WI38 (cell line): ENCODE data around the gene RABGAP1.

Experiments
- H3K4me3 ChIP-seq: 2 replicates; pipeline ENCODE4 v1.5.1; 2011; ENCODE audit warnings: low read depth, mild to moderate bottlenecking, control low read depth, low read length
- TF ChIP-seq, protein P1 (sequence below): IDR thresholded peaks from 2 replicates; pipeline ENCODE4 v1.5.1; 2012; ENCODE audit warnings: low read depth, mild to moderate bottlenecking, control low read depth, low read length

Gene RABGAP1

GRCh38 chr9:122955961-122956360 lies 15.1 kb downstream of the RABGAP1 start:
- no peak overlapping the region for H3K4me3 ChIP-seq
- TF ChIP-seq, protein P1, sequence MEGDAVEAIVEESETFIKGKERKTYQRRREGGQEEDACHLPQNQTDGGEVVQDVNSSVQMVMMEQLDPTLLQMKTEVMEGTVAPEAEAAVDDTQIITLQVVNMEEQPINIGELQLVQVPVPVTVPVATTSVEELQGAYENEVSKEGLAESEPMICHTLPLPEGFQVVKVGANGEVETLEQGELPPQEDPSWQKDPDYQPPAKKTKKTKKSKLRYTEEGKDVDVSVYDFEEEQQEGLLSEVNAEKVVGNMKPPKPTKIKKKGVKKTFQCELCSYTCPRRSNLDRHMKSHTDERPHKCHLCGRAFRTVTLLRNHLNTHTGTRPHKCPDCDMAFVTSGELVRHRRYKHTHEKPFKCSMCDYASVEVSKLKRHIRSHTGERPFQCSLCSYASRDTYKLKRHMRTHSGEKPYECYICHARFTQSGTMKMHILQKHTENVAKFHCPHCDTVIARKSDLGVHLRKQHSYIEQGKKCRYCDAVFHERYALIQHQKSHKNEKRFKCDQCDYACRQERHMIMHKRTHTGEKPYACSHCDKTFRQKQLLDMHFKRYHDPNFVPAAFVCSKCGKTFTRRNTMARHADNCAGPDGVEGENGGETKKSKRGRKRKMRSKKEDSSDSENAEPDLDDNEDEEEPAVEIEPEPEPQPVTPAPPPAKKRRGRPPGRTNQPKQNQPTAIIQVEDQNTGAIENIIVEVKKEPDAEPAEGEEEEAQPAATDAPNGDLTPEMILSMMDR = no peak

DNA sequence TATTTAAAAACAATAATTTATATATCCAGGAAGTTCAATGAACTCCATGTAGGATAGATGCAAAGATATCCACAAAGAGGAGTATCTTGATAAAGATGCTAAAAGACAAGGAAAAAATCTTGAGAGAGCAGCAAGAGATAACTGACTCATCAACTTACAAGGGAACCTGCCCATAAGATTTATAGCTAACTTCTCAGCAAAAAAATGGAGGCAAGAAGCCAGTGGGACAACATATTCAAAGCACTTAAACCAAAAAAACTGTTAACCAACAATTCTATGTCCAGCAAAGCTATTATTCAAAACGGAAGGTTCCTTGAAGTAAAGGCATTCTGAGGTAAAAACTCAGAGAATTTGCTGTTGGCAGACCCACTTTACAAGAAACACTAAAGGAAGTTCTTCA lies 20.3 kb downstream of the RABGAP1 start:
- TF ChIP-seq, protein P1 = no peak
- no peak overlapping the region for H3K4me3 ChIP-seq

GRCh38 chr9:122975196-122975595 lies 34.4 kb downstream of the RABGAP1 start:
- TF ChIP-seq, protein P1 = no peak
- H3K4me3 ChIP-seq = no peak overlapping the region

DNA sequence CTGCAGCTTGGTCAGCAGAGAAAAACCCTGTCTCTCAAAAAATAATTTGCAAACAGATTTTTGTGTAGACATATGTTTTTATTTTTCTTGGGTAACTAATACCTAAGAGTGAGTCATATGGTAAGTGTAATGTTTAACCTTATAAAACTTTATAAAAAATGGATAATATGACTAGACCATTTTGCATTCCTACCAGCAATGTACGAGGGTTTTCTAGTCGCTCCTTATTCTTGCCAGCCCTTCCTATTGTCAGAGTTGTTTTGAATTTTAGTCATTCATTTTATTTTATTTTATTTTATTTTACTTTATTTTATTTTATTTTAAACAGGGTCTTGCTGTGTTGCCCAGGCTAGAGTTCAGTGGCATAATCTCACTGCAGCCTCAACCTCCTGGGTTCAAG lies 37.8 kb downstream of the RABGAP1 start:
- TF ChIP-seq, protein P1 = no peak
- no peak overlapping the region for H3K4me3 ChIP-seq

DNA sequence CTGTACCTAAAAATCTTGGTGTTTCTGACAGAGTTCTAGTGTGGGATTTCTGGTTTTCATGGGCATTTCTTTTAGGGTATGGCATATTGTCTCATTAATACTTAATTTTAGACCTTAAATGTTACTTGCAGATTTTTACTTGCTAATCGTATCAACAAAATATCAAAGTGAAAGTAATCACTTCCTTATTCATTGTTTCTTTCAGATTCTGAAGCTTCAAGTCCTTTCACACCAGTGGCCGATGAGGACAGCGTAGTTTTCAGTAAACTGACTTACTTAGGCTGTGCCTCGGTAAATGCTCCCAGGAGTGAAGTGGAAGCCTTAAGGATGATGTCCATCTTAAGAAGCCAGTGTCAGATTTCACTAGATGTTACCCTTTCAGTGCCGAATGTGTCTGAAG lies 45.2 kb downstream of the RABGAP1 start:
- no peak overlapping the region for H3K4me3 ChIP-seq
- TF ChIP-seq, protein P1 = no peak

DNA sequence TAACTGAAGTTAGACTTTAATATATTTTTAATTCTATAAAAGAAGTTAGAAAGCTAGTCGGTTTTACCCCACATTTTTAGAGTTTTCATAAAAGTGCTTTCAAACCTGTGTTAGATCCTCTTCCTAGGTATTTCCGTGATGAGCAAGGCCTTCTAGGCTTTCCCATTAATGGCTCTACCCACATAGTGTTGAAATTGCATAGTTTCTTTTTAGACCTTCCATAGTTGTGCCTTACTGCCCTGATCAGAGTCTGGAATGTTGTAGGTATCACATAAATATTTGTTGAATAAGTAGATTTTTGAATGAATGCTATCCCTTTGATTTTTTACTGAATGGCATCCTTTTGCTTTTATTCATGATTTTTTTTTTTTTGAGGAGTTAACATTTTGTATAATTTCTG lies 47.3 kb downstream of the RABGAP1 start:
- TF ChIP-seq, protein P1 = no peak
- no peak overlapping the region for H3K4me3 ChIP-seq

- no peak overlapping the region for H3K4me3 ChIP-seq
Measured at GRCh38 chr9:122988920-122989621, 48.3 kb downstream of the RABGAP1 start.

More at GRCh38 chr9:122988920-122989621, 48.3 kb downstream of the RABGAP1 start:
- TF ChIP-seq, protein P1 = no peak
